Measurements from ENCODE around the gene GRIK4.

DNA sequence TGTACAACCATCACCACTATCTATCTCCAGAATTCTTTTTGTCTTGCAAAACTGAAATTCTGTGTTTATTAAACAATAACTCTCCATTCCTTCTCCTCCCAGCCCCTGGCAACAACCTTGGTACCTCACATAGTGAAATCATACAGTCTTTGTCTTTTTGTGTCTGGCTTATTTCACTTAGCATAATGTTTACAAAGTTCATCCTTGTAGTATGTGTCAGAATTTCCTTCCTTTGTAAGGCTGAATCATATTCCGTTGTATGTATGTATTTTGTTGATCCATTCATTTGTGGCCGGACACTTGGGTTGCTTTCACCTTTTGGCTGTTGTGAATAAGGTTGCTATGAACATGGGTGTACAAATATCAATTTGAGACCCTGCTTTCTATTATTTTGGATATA lies 268.7 kb downstream of the GRIK4 start:
- TF ChIP-seq, protein P1, sequence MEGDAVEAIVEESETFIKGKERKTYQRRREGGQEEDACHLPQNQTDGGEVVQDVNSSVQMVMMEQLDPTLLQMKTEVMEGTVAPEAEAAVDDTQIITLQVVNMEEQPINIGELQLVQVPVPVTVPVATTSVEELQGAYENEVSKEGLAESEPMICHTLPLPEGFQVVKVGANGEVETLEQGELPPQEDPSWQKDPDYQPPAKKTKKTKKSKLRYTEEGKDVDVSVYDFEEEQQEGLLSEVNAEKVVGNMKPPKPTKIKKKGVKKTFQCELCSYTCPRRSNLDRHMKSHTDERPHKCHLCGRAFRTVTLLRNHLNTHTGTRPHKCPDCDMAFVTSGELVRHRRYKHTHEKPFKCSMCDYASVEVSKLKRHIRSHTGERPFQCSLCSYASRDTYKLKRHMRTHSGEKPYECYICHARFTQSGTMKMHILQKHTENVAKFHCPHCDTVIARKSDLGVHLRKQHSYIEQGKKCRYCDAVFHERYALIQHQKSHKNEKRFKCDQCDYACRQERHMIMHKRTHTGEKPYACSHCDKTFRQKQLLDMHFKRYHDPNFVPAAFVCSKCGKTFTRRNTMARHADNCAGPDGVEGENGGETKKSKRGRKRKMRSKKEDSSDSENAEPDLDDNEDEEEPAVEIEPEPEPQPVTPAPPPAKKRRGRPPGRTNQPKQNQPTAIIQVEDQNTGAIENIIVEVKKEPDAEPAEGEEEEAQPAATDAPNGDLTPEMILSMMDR (IDR thresholded peaks at IDR 0.05; ENCODE audit: extremely low read depth in 1 of 2, insufficient read depth in 1 of 2, low read depth in 1 of 2, low read length in 2 of 2): no peak
- TF ChIP-seq POLR2A (IDR thresholded peaks at IDR 0.05; ENCODE audit: low read depth, low read length) (no peak), EZH2 (IDR thresholded peaks at IDR 0.05; ENCODE audit: borderline replicate concordance, low read depth, low read length, severe bottlenecking) (no peak), POLR2AphosphoS5 (IDR thresholded peaks at IDR 0.05; ENCODE audit: insufficient read depth, low read depth, low read length) (peak; percentile 59)
- TF ChIP-seq, protein P2, sequence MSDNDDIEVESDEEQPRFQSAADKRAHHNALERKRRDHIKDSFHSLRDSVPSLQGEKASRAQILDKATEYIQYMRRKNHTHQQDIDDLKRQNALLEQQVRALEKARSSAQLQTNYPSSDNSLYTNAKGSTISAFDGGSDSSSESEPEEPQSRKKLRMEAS (IDR thresholded peaks at IDR 0.05; ENCODE audit: insufficient read depth, insufficient read length): no peak
